Diencephalon (tissue), 1 donor: ENCODE measurements around the gene FN3K. TPM values are rescaled to one million over a fixed set of nuclear protein-coding genes. Genes with fewer than 3 reads are reported as not detected.

ENCODE experiments used
- total RNA-seq: library from RNA; depleted of rRNA; stranded (reverse); fragments of >200 nt; gene quantifications from one replicate; pipeline ENCODE4 v1.2.3, GENCODE V29; 2014

The FN3K gene
- 13.6 TPM for total RNA-seq

GRCh38 chr17:82734987-82735866, at the start of gene FN3K:
Gene FN3K (plus strand): TSS chr17:82735615. CDS start chr17:82735637, 22 bp downstream.

GRCh38 chr17:82698065-82698973, 37.1 kb upstream of the FN3K start, which contains the start of gene RAB40B:
Gene RAB40B (minus strand): TSS chr17:82698698. CDS start chr17:82698596, 102 bp downstream.

GRCh38 chr17:82716203-82717010, 19.0 kb upstream of the FN3K start, which contains the start of gene FN3KRP:
Gene FN3KRP (plus strand): TSS chr17:82716706. CDS start chr17:82716756, 50 bp downstream.

GRCh38 chr17:82751571-82752370, 16.4 kb downstream of the FN3K start, which contains the start of gene TBCD:
Gene TBCD (plus strand): TSS chr17:82752065. CDS start chr17:82752194, 129 bp downstream.

Other genes with a start within 250 kb of the FN3K start
- gene FOXK2, start 215.9 kb upstream of the FN3K start, total RNA-seq: 48.2 TPM
- gene WDR45B, start 87.2 kb upstream of the FN3K start, total RNA-seq: 69.2 TPM
- 15.2 TPM for gene RAB40B, start 36.9 kb upstream of the FN3K start, total RNA-seq
- 20.3 TPM for gene FN3KRP, start 18.9 kb upstream of the FN3K start, total RNA-seq
- gene TBCD, start 16.4 kb downstream of the FN3K start, total RNA-seq: 63.7 TPM
- not detected for gene ZNF750, start 104.4 kb downstream of the FN3K start, total RNA-seq